HFF-Myc (cell line): ENCODE results near the gene ZSCAN10.
"Not testable (repeated sequence)": the region's sequence is repeated elsewhere in the genome, so short reads cannot be mapped to it uniquely, and the experiment has no call there.

Experiments
- DNase-seq: peaks from one replicate; pipeline ENCODE4 v3.0.0-alpha.2; 2011; ENCODE audit warnings: low read depth; ENCODE audit errors: extremely low read depth
- H3K4me3 ChIP-seq: replicated peaks from 2 replicates; pipeline ENCODE4 v1.5.1; 2011; ENCODE audit warnings: low read depth, mild to moderate bottlenecking, control low read depth, low read length
- TF ChIP-seq, protein P1 (sequence below): IDR thresholded peaks from 2 replicates; pipeline ENCODE4 v1.5.1; 2012; ENCODE audit warnings: mild to moderate bottlenecking, low read depth, low read length, control low read depth; ENCODE audit errors: missing control alignments

ZSCAN10 gene

DNA sequence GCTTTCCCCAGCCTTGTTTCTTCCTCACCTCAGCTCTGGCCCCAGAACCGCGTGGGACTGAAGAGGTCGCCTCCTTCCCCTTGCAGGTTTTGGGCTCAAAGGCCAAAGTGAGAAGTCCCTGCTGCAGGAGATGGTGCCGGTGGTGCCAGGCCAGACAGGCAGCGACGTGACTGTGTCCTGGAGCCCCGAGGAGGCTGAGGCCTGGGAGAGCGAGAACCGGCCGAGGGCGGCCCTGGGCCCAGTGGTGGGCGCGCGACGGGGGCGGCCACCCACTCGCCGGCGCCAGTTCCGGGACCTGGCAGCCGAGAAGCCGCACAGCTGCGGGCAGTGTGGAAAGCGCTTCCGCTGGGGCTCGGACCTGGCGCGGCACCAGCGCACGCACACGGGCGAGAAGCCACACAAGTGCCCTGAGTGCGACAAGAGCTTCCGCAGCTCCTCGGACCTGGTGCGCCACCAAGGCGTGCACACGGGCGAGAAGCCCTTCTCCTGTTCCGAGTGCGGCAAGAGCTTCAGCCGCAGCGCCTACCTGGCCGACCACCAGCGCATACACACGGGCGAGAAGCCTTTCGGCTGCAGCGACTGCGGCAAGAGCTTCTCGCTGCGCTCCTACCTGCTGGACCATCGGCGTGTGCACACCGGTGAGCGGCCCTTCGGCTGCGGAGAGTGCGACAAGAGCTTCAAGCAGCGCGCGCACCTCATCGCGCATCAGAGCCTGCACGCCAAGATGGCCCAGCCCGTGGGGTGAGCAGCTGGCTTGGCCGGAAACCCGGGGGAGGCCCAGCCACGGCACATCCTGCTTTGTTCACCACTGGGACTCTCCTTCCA is 41.7 kb upstream of the ZSCAN10 start:
- H3K4me3 ChIP-seq: no peak overlapping the region
- TF ChIP-seq, protein P1, sequence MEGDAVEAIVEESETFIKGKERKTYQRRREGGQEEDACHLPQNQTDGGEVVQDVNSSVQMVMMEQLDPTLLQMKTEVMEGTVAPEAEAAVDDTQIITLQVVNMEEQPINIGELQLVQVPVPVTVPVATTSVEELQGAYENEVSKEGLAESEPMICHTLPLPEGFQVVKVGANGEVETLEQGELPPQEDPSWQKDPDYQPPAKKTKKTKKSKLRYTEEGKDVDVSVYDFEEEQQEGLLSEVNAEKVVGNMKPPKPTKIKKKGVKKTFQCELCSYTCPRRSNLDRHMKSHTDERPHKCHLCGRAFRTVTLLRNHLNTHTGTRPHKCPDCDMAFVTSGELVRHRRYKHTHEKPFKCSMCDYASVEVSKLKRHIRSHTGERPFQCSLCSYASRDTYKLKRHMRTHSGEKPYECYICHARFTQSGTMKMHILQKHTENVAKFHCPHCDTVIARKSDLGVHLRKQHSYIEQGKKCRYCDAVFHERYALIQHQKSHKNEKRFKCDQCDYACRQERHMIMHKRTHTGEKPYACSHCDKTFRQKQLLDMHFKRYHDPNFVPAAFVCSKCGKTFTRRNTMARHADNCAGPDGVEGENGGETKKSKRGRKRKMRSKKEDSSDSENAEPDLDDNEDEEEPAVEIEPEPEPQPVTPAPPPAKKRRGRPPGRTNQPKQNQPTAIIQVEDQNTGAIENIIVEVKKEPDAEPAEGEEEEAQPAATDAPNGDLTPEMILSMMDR: no peak
- DNase-seq: no peak

DNA sequence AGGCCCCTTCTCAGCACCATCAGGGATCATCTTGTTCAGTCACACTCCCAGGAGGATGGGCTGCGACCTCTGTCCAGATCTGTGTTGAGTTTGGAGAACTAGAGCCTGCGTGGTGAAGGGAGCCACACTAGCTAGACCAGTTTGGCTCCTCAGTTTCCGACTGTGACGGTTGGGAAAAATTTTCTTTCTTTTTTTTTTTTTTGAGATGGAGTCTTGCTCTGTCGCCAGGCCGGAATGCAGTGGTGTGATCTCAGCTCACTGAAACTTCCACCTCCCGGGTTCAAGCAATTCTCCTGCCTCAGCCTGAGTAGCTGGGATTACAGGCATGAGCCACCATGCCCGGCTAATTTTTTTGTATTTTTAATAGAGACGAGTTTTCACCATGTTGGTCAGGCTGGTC is 40.5 kb upstream of the ZSCAN10 start:
- not testable (repeated sequence) for H3K4me3 ChIP-seq, DNase-seq

DNA sequence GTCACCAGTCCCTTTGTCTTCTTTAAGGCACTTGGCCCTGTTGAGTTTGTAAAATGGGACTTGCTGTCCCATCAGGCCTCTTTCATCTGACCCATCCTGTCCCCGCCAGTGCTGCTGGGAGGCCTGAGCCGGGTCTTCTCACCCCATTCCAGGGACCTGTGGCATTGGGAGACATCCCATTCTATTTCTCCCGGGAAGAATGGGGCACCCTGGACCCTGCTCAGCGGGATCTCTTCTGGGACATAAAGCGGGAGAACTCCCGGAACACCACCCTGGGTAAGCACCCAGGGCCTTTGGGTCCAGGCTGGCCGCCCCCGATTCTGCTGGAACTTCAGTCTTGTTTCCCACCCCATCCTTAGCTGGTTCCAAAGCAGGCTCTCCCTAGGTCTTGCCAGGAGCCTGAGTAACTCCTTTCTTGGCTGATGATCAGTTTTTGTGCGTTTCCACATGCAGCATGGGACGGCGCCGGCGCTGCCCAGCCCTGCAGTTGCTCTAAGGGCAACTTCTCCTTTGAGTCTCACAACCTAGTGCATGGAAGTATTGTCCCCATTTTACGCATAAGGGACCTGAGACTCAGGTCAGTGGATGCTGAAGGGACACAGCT is 39.8 kb upstream of the ZSCAN10 start:
- TF ChIP-seq, protein P1: no peak
- no peak for DNase-seq
- no peak overlapping the region for H3K4me3 ChIP-seq

DNA sequence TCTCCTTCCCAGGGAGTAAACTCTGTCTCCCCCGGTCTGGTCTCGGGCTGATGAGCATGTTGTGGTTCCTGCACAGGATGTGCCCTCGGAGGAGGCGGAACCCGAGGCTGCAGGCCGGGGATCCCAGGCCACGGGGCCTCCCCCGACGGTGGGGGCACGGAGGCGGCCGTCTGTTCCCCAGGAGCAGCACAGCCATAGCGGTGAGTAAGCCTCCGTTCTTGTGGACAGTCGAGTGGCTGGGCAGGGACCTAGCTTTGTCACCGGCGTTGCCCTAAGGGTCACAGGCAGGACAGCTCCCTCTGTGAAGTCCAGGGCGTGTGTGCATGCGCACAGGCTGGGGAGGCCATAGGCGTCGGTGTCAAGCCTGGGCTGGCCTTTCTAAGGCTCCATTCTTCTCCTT is 39.2 kb upstream of the ZSCAN10 start:
- no peak for DNase-seq
- TF ChIP-seq, protein P1: no peak
- no peak overlapping the region for H3K4me3 ChIP-seq

DNA sequence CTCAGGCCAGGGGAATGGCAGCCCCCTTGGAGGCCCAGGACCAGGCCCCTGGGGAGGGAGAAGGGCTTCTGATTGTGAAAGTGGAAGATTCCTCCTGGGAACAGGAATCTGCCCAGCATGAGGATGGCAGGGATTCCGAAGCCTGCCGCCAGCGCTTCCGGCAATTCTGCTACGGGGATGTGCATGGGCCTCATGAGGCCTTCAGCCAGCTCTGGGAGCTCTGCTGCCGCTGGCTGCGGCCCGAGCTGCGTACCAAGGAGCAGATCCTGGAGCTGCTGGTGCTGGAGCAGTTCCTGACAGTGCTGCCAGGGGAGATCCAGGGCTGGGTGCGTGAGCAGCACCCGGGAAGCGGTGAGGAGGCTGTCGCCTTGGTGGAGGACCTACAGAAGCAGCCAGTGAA is 38.2 kb upstream of the ZSCAN10 start:
- TF ChIP-seq, protein P1: no peak
- no peak for DNase-seq
- H3K4me3 ChIP-seq: no peak overlapping the region

DNA sequence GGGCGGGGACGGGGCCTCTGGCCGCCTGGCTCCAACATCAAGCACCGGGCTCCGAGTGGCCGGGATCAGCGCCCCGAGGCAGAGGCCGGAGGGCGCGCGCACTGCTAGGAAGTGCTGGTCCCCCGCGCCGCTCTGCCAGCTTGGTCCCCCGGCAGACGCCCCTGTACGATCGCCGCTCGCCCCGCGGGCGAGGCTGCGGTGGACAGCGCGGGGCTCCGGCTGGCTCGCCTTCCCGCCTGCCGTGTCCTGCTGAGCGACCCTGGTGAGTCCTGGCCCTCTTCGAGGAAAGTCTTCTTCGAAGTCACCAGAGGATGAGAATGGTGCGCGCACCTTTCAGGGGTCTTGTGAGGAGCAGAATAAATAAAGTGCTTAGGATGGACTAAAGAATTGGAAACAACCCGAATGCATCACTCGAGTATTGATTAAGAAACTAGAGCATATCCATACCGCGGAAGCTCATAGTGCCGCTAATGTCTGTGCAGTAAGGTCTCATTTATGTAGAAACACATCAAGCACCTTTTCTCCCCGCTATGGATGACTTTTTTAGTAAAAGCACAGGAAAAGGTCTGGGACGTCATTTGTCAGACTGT is 36.1 kb upstream of the ZSCAN10 start:
- DNase-seq: no peak
- TF ChIP-seq, protein P1: no peak

More for the DNA sequence above, 36.1 kb upstream of the ZSCAN10 start:
- H3K4me3 ChIP-seq: peak overlapping the region; percentile 98
